Uterus (tissue), 4 donors: ENCODE measurements around the gene HRC. TPM values are rescaled to one million over a fixed set of nuclear protein-coding genes. Genes with fewer than 3 reads are reported as not detected.

Source experiments
- DNase-seq, 2 donors: peaks; one replicate each; pipeline ENCODE4 v3.0.0-alpha.2; 2019 to 2020
- H3K27ac ChIP-seq, 2 donors: fragments of 200-600 bp; sonication (generic); 1 replicate in 1 of 2; 2 replicates in 1 of 2; pipeline ENCODE4 v1.5.1; 2016 to 2018
- H3K27me3 ChIP-seq, 2 donors: fragments of 200-600 bp; sonication (generic); one replicate each; pipeline ENCODE4 v1.5.1; 2018 to 2019; ENCODE audit warnings: control low read depth in 1 of 2
- H3K36me3 ChIP-seq, 2 donors: fragments of 200-600 bp; sonication (generic); one replicate each; pipeline ENCODE4 v1.5.1; 2019; ENCODE audit warnings: control low read depth in 1 of 2
- H3K4me1 ChIP-seq, 2 donors: fragments of 200-600 bp; sonication (generic); one replicate each; pipeline ENCODE4 v1.5.1; 2018 to 2019; ENCODE audit warnings: control low read depth in 1 of 2
- H3K4me3 ChIP-seq, 2 donors: fragments of 200-600 bp; sonication (generic); 1 replicate in 1 of 2; 2 replicates in 1 of 2; pipeline ENCODE4 v1.5.1; 2018 to 2019; ENCODE audit warnings: mild to moderate bottlenecking in 1 of 2
- H3K9me3 ChIP-seq, 2 donors: fragments of 200-600 bp; sonication (generic); one replicate each; pipeline ENCODE4 v1.5.1; 2019; ENCODE audit warnings: control low read depth in 1 of 2
- CTCF ChIP-seq, 4 experiments: fragments of 200-600 bp in 2 of 4; fragments of 450-650 bp in 2 of 4; sonication (generic) in 2 of 4; IDR thresholded peaks; one replicate each; pipeline ENCODE4 v1.5.1; 2016 to 2019; ENCODE audit warnings: antibody characterized with exemption in 4 of 4, mild to moderate bottlenecking in 2 of 4, moderate library complexity in 1 of 4
- POLR2A ChIP-seq, 2 donors: fragments of 450-650 bp; IDR thresholded peaks; one replicate each; pipeline ENCODE4 v1.6.1; 2016; ENCODE audit warnings: antibody characterized with exemption in 2 of 2, mild to moderate bottlenecking in 1 of 2, moderate library complexity in 1 of 2
- intact Hi-C: fragments of 100-400 bp; cut with DNase I; formaldehyde crosslinking; loops from one replicate; pipeline ENCODE4 v1.15.1; 2023; ENCODE audit warnings: low total_unique reads
- total RNA-seq, 4 donors: library from RNA; depleted of rRNA in 3 of 4; stranded (reverse); fragments of >200 nt in 3 of 4; gene quantifications; one replicate each; pipeline versions ENCODE4 v1.1.0 to v1.2.4, GENCODE V29; 2014 to 2023
- donor health status: DM: yes; HTN: yes; CAD: no.

The HRC gene
- total RNA-seq, 4 donors from 2014 or later: 0.51 to 13.5 (median 6.6) TPM

- H3K9me3 ChIP-seq: no peaks in the 10 kb centered on the region
- intact Hi-C loops: no loop called here
Measured at GRCh38 chr19:49117677-49118564, 37.3 kb downstream of the HRC start.

GRCh38 chr19:49116544-49116943, 38.7 kb downstream of the HRC start:
- no peak overlapping the region for H3K4me3 ChIP-seq
- peaks cover 0 to 17% of the 10 kb centered on the region in 2 donors for H3K4me1 ChIP-seq
- no peaks in the 10 kb centered on the region for H3K27me3 ChIP-seq
- TF ChIP-seq POLR2A (IDR thresholded peaks at IDR 0.05) (no peak), CTCF (IDR thresholded peaks at IDR 0.05) (no peak)
- H3K36me3 ChIP-seq: no peaks in the 10 kb centered on the region
- intact Hi-C loops: no loop called here
- H3K27ac ChIP-seq: no peak overlapping the region
- no peaks in the 10 kb centered on the region for H3K9me3 ChIP-seq
- DNase-seq: no peak

More at GRCh38 chr19:49117677-49118564, 37.3 kb downstream of the HRC start:
- H3K4me1 ChIP-seq: peaks cover 0 to 17% of the 10 kb centered on the region in 2 donors
- DNase-seq: no peak
- no peak for TF ChIP-seq POLR2A (IDR thresholded peaks at IDR 0.05)
- H3K27ac ChIP-seq: peak overlapping the region; percentile 86 to 96
- peak overlapping the region; percentile 51 to 66 for H3K4me3 ChIP-seq
- H3K36me3 ChIP-seq: no peaks in the 10 kb centered on the region
- H3K27me3 ChIP-seq: no peaks in the 10 kb centered on the region

- Histone ChIP-seq H3K4me1 (peaks cover 0 to 10% of the 10 kb centered on the region in 2 donors), H3K27me3 (no peaks in the 10 kb centered on the region), H3K27ac (peak overlapping the region; percentile 70 to 75), H3K36me3 (no peaks in the 10 kb centered on the region), H3K4me3 (peak overlapping the region; percentile 62 to 64), H3K9me3 (no peaks in the 10 kb centered on the region)
- intact Hi-C loops: no loop called here
- DNase-seq: peak; percentile 54 to 62
- TF ChIP-seq CTCF (IDR thresholded peaks at IDR 0.05) (no peak), POLR2A (IDR thresholded peaks at IDR 0.05) (peak in 1 of 2 donors; percentile 32)
Measured at GRCh38 chr19:49114630-49115363, 40.4 kb downstream of the HRC start.

- peak; percentile 40 to 70 for DNase-seq
- Histone ChIP-seq H3K27ac (peak within 1 kb of the TSS; percentile 70 to 75), H3K4me3 (peak within 1 kb of the TSS; percentile 62 to 64), H3K9me3 (no peaks in the 10 kb centered on the region), H3K4me1 (peaks cover 0 to 5% of the 10 kb centered on the region in 2 donors), H3K27me3 (no peaks in the 10 kb centered on the region), H3K36me3 (no peaks in the 10 kb centered on the region)
- TF ChIP-seq CTCF (IDR thresholded peaks at IDR 0.05): peak in 3 of 4 experiments; percentile 67 to 79 (median 69)
- TF ChIP-seq POLR2A (IDR thresholded peaks at IDR 0.05): peak in 1 of 2 donors; percentile 55
- intact Hi-C loops: no loop called here
Measured at GRCh38 chr19:49113762-49114629, 41.2 kb downstream of the HRC start, which contains the start of gene LIN7B. TSS of gene LIN7B (plus strand) at chr19:49114370. CDS start at chr19:49114405, 35 bp downstream.
